Activated CD4-positive, alpha-beta T cell treated with anti-CD3 and anti-CD28 coated beads for 36 hours (primary cell): ENCODE results near the gene HTD2. TPM values are rescaled to one million over a fixed set of nuclear protein-coding genes. Genes with fewer than 3 reads are reported as not detected.

Source experiments
- ATAC-seq: fragments of 200-7000 bp; cut with Tn5 transposase; one replicate; pipeline ENCODE4 v1.10.0; 2021; ENCODE audit warnings: mild to moderate bottlenecking, moderate library complexity
- CTCF ChIA-PET: fragments of 350-600 bp; sonication (Branson Sonifier 250); formaldehyde crosslinking; loops from one replicate; lab custom pipeline; 2021; ENCODE audit warnings: antibody characterized with exemption; lab: Charles Lee
- POLR2A ChIA-PET: fragments of 350-600 bp; sonication (Branson Sonifier 250); formaldehyde crosslinking; loops from one replicate; lab custom pipeline; 2021; ENCODE audit warnings: antibody characterized with exemption, inconsistent platforms; lab: Charles Lee
- DNase-seq: peaks from one replicate; pipeline ENCODE4 v3.0.0-alpha.2; 2020
- H3K27ac Mint-ChIP-seq: one replicate; pipeline ENCODE4 v1.8.0; 2021; ENCODE audit warnings: mixed read lengths
- H3K27me3 Mint-ChIP-seq: one replicate; pipeline ENCODE4 v1.8.0; 2021; ENCODE audit warnings: mixed read lengths
- H3K36me3 Mint-ChIP-seq: one replicate; pipeline ENCODE4 v1.8.0; 2021; ENCODE audit warnings: low read depth, mixed read lengths
- H3K4me1 Mint-ChIP-seq: one replicate; pipeline ENCODE4 v1.8.0; 2021; ENCODE audit warnings: mixed read lengths
- H3K4me3 Mint-ChIP-seq: one replicate; pipeline ENCODE4 v1.8.0; 2021; ENCODE audit warnings: mild to moderate bottlenecking, moderate library complexity, mixed read lengths
- H3K9me3 Mint-ChIP-seq: one replicate; pipeline ENCODE4 v1.8.0; 2021; ENCODE audit warnings: low read depth, mixed read lengths
- intact Hi-C, 2 experiments: fragments of 100-400 bp; cut with DNase I in 1 of 2; cut with micrococcal nuclease in 1 of 2; formaldehyde crosslinking; loops; one replicate each; pipeline versions ENCODE4 v1.14.2 to v1.15.1; 2022 to 2024; cut with DNase I, micrococcal nuclease
- total RNA-seq, 2 experiments: library from RNA; stranded (reverse); gene quantifications; one replicate each; pipeline ENCODE4 v1.2.3, GENCODE V29; 2021

The HTD2 gene
- total RNA-seq, 2 experiments from 2014 or later, result 2.3 to 7.9 TPM

DNA sequence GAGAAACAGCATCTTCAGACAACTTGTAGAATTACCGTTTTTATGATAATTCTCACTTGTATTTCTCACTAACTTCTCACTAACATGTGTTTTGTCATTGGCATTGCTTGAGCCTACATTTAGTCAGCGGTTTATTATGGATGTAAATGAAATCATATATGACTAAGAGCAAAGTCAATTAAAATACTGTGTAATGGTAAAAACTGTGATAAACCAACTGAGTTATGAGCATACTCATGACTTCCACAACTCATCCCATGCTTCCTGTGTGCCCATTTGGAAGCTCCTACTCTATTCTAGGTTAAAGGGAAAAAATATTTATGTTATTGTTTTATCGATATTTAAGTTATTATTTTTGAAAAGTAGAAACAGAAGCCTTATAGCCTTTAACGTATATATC is 39.1 kb downstream of the HTD2 start:
- ChIA-PET POLR2A (interaction anchor here (0.5 to 1.2 kb wide), 4 partner anchors 9 to 40 kb away, joined by 3 to 4 read pairs (median 4); partner anchors contain the start of gene RPP14), CTCF (interaction anchor here (1.8 to 5.8 kb wide), 2 partner anchors 10 to 21 kb away, joined by 5 to 36 read pairs; no protein-coding TSS in a partner anchor)
- H3K27me3 Mint-ChIP-seq, result no peaks in the 10 kb centered on the region
- no peak for DNase-seq
- H3K27ac Mint-ChIP-seq, result no peak overlapping the region
- no peak overlapping the region for H3K4me3 Mint-ChIP-seq
- H3K36me3 Mint-ChIP-seq, result peaks cover 24% of the 10 kb centered on the region
- intact Hi-C loops, result loop anchor here in 1 of 2 experiments (1.0 kb wide), 1 partner anchor 10 kb away; no protein-coding TSS in a partner anchor
- H3K9me3 Mint-ChIP-seq, result no peaks in the 10 kb centered on the region
- peaks cover 39% of the 10 kb centered on the region for H3K4me1 Mint-ChIP-seq
- no peak for ATAC-seq

- DNase-seq (no peak), ATAC-seq (peak; percentile 81)
- H3K36me3 Mint-ChIP-seq, result peaks cover 19% of the 10 kb centered on the region
- intact Hi-C loops, result loop anchor here (1.0 kb wide), 1 partner anchor 22 kb away; no protein-coding TSS in a partner anchor
- peak overlapping the region; percentile 79 for H3K27ac Mint-ChIP-seq
- H3K27me3 Mint-ChIP-seq, result no peaks in the 10 kb centered on the region
- ChIA-PET CTCF (interaction anchor here (1.8 to 5.8 kb wide), 2 partner anchors 11 to 22 kb away, joined by 5 to 36 read pairs; no protein-coding TSS in a partner anchor), POLR2A (interaction anchor here (0.6 to 1.2 kb wide), 2 partner anchors 8 to 11 kb away, joined by 3 read pairs; no protein-coding TSS in a partner anchor)
- no peaks in the 10 kb centered on the region for H3K9me3 Mint-ChIP-seq
- H3K4me1 Mint-ChIP-seq, result peaks cover 44% of the 10 kb centered on the region
- H3K4me3 Mint-ChIP-seq, result no peak overlapping the region
Observed at GRCh38 chr3:58346368-58346767, 40.0 kb downstream of the HTD2 start.

GRCh38 chr3:58347984-58348383 is 41.7 kb downstream of the HTD2 start:
- intact Hi-C loops, result no loop called here
- H3K4me1 Mint-ChIP-seq, result peaks cover 55% of the 10 kb centered on the region
- no peak overlapping the region for H3K27ac Mint-ChIP-seq
- POLR2A ChIA-PET, result no interaction called here
- no peaks in the 10 kb centered on the region for H3K27me3 Mint-ChIP-seq
- no peak for ATAC-seq
- H3K9me3 Mint-ChIP-seq, result no peaks in the 10 kb centered on the region
- H3K36me3 Mint-ChIP-seq, result peaks cover 23% of the 10 kb centered on the region
- no peak overlapping the region for H3K4me3 Mint-ChIP-seq
- DNase-seq, result no peak
- CTCF ChIA-PET, result interaction anchor here (1.0 to 5.8 kb wide), 6 partner anchors 13 to 47 kb away, joined by 3 to 36 read pairs (median 3); partner anchors contain the start of genes HTD2 and RPP14

- H3K4me3 Mint-ChIP-seq, result no peak overlapping the region
- H3K27me3 Mint-ChIP-seq, result no peaks in the 10 kb centered on the region
- peak overlapping the region; percentile 19 for H3K27ac Mint-ChIP-seq
- ChIA-PET POLR2A (interaction anchor here (0.7 kb wide), 1 partner anchor 60 kb away, joined by 7 read pairs; no protein-coding TSS in a partner anchor), CTCF (interaction anchor here (0.6 to 5.8 kb wide), 6 partner anchors 15 to 353 kb away, joined by 3 to 36 read pairs (median 3); no protein-coding TSS in a partner anchor)
- peaks cover 67% of the 10 kb centered on the region for H3K4me1 Mint-ChIP-seq
- DNase-seq, result no peak
- peaks cover 20% of the 10 kb centered on the region for H3K36me3 Mint-ChIP-seq
- intact Hi-C loops, result no loop called here
- ATAC-seq, result peak; percentile 23
- no peaks in the 10 kb centered on the region for H3K9me3 Mint-ChIP-seq
Observed at GRCh38 chr3:58349792-58350626, 43.7 kb downstream of the HTD2 start.

GRCh38 chr3:58350627-58351013 is 44.3 kb downstream of the HTD2 start:
- intact Hi-C loops, result no loop called here
- DNase-seq, result no peak
- ChIA-PET CTCF (interaction anchor here (0.6 to 5.8 kb wide), 9 partner anchors 16 to 639 kb away, joined by 3 to 36 read pairs (median 3); partner anchors contain the start of gene RPP14), POLR2A (no interaction called here)
- H3K36me3 Mint-ChIP-seq, result peaks cover 20% of the 10 kb centered on the region
- H3K4me3 Mint-ChIP-seq, result no peak overlapping the region
- ATAC-seq, result no peak
- no peaks in the 10 kb centered on the region for H3K27me3 Mint-ChIP-seq
- no peaks in the 10 kb centered on the region for H3K9me3 Mint-ChIP-seq
- H3K4me1 Mint-ChIP-seq, result peaks cover 70% of the 10 kb centered on the region
- peak overlapping the region; percentile 53 for H3K27ac Mint-ChIP-seq

DNA sequence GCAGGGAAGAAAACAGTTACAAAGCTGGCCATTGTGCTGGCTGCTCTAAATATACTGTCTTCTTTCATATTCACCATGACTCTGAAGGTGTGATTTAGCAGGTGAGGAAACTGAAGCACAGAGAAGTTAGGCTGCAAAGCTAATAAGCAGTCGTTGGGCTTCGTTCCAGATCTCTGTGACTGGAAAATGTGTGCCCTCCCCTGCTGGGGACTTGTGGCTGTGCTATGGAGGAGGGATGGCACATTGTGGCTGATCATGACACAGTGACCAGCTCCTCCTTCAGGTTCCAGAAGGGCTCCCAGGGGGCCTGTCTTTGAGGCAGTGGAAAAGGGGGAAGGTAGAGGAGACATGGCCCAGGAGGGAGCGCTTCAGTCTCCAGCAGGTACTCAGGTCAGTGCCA is 45.6 kb downstream of the HTD2 start:
- DNase-seq (no peak), ATAC-seq (no peak)
- no peaks in the 10 kb centered on the region for H3K9me3 Mint-ChIP-seq
- CTCF ChIA-PET, result interaction anchor here (0.6 to 1.0 kb wide), 3 partner anchors 26 to 58 kb away, joined by 3 read pairs; no protein-coding TSS in a partner anchor
- POLR2A ChIA-PET, result no interaction called here
- H3K27ac Mint-ChIP-seq, result no peak overlapping the region
- intact Hi-C loops, result no loop called here
- no peak overlapping the region for H3K4me3 Mint-ChIP-seq
- H3K4me1 Mint-ChIP-seq, result peaks cover 60% of the 10 kb centered on the region
- peaks cover 20% of the 10 kb centered on the region for H3K36me3 Mint-ChIP-seq
- H3K27me3 Mint-ChIP-seq, result no peaks in the 10 kb centered on the region

GRCh38 chr3:58352626-58353025 is 46.3 kb downstream of the HTD2 start:
- POLR2A ChIA-PET, result interaction anchor here (0.6 kb wide), 1 partner anchor 24 kb away, joined by 3 read pairs; no protein-coding TSS in a partner anchor
- H3K4me1 Mint-ChIP-seq, result peaks cover 60% of the 10 kb centered on the region
- no peak overlapping the region for H3K27ac Mint-ChIP-seq

DNA sequence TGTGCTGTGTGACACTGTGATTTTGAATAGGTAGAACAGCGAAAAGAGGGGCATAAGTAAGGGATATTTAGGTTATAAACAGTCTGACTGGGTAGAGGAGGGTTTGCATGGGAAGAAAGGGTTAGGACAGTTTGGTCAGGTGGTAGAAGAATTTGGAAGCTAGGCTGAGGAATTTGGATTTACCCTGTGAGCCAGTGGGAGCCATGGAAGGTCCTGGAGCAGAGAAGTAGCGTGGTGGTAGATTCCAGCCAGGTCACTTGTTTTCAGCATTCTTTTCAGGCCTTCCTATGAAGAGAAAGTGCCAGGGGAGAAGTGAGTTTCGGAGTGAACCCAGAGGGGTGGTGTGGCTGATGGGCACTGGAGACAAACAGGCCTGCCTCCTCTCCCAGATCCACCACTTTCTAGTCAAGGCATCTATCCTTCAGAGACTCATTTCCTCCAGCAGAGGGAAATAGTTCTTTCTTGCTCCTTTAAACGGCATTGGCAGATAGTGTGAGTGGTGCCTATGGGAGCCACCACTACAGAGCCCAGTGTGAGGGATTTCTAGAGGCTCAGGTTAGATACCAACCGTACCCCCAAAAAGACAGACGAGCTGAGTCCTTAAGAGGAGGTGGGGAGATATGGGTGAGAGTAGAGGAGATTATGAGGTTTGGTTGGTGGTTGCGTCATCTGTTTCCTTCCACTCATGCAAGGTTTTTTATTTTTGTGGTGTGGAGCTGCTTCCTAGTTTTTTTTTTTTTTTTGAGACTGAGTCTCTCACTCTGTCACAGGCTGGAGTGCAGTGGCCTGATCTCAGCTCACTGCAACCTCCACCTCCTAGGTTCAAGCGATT is 47.6 kb downstream of the HTD2 start:
- Mint-ChIP-seq H3K4me1 (peaks cover 65% of the 10 kb centered on the region), H3K9me3 (no peaks in the 10 kb centered on the region), H3K27me3 (no peaks in the 10 kb centered on the region), H3K27ac (peak overlapping the region; percentile 69), H3K36me3 (peaks cover 13% of the 10 kb centered on the region), H3K4me3 (no peak overlapping the region)
- intact Hi-C loops, result loop anchor here in 1 of 2 experiments (2.0 kb wide), 1 partner anchor 19 kb away; no protein-coding TSS in a partner anchor
- POLR2A ChIA-PET, result interaction anchor here (0.7 kb wide), 1 partner anchor 7 kb away, joined by 3 read pairs; no protein-coding TSS in a partner anchor
- CTCF ChIA-PET, result interaction anchor here (0.8 to 2.4 kb wide), 5 partner anchors 16 to 180 kb away, joined by 3 to 5 read pairs (median 3); no protein-coding TSS in a partner anchor
- peak; percentile 50 for DNase-seq
- peak; percentile 68 for ATAC-seq

More at GRCh38 chr3:58352626-58353025, 46.3 kb downstream of the HTD2 start:
- Mint-ChIP-seq H3K27me3 (no peaks in the 10 kb centered on the region), H3K9me3 (no peaks in the 10 kb centered on the region), H3K36me3 (peaks cover 18% of the 10 kb centered on the region), H3K4me3 (no peak overlapping the region)
- ATAC-seq, result no peak
- no peak for DNase-seq
- intact Hi-C loops, result no loop called here
- CTCF ChIA-PET, result interaction anchor here (0.6 to 2.4 kb wide), 5 partner anchors 17 to 233 kb away, joined by 3 to 5 read pairs (median 3); no protein-coding TSS in a partner anchor

DNA sequence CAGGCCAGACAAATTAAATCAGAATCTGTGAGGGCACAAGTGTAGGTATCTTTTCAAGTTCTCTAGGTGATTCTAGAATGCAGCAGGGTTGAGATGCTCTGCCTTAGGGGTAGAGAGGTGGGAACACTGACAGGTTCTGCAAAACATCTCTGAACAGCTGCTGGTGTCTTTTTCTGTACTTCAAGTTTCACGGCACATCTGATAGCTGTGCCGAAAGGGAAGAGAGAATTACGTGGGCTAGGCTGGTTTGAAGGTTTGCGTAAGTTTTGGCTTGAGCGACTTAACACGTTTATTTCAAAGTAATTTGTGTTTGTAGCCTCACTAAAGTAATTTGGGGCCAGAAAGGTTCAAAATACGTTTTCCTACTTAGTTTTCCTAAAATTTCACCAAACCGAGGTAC is 48.9 kb downstream of the HTD2 start:
- Mint-ChIP-seq H3K27me3 (no peaks in the 10 kb centered on the region), H3K9me3 (no peaks in the 10 kb centered on the region), H3K27ac (no peak overlapping the region), H3K4me1 (peaks cover 54% of the 10 kb centered on the region), H3K4me3 (no peak overlapping the region), H3K36me3 (peaks cover 9% of the 10 kb centered on the region)
- DNase-seq, result no peak
- POLR2A ChIA-PET, result no interaction called here
- CTCF ChIA-PET, result interaction anchor here (0.7 to 1.5 kb wide), 4 partner anchors 15 to 179 kb away, joined by 3 to 4 read pairs (median 3); partner anchors contain the start of genes HTD2 and RPP14
- no peak for ATAC-seq
- intact Hi-C loops, result loop anchor here in 1 of 2 experiments (2.0 kb wide), 1 partner anchor 20 kb away; no protein-coding TSS in a partner anchor

DNA sequence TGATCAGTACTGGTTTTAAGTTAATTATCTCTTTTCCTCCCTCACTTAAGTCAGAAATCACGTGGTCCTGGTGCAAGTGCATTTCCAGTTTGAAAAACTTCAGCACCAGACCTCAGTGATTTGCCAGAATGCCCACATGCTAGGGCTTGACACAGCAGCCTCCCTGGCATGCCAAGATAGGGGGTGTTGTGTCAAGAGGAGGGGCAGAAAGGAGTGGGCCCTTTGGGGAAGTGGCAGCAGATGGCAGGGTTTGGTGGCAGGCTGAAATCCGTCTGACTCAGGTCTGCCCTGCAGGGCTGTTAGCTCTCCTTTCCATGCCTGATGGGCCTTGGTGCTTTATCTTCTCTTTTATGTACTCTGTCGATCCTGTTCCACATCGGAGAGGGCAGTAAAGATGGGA is 49.7 kb downstream of the HTD2 start:
- H3K4me1 Mint-ChIP-seq, result peaks cover 46% of the 10 kb centered on the region
- H3K4me3 Mint-ChIP-seq, result no peak overlapping the region
- H3K27ac Mint-ChIP-seq, result no peak overlapping the region

More for the DNA sequence above, 49.7 kb downstream of the HTD2 start:
- POLR2A ChIA-PET, result no interaction called here
- peaks cover 7% of the 10 kb centered on the region for H3K36me3 Mint-ChIP-seq
- intact Hi-C loops, result loop anchor here in 1 of 2 experiments (2.0 kb wide), 1 partner anchor 59 kb away; no protein-coding TSS in a partner anchor
- no peaks in the 10 kb centered on the region for H3K27me3 Mint-ChIP-seq
- no peak for ATAC-seq
- no peaks in the 10 kb centered on the region for H3K9me3 Mint-ChIP-seq
- no peak for DNase-seq
- CTCF ChIA-PET, result interaction anchor here (0.7 to 1.5 kb wide), 2 partner anchors 25 to 50 kb away, joined by 4 to 5 read pairs; partner anchors contain the start of genes HTD2 and RPP14
